ENCODE data around the gene CCDC142.

DNA sequence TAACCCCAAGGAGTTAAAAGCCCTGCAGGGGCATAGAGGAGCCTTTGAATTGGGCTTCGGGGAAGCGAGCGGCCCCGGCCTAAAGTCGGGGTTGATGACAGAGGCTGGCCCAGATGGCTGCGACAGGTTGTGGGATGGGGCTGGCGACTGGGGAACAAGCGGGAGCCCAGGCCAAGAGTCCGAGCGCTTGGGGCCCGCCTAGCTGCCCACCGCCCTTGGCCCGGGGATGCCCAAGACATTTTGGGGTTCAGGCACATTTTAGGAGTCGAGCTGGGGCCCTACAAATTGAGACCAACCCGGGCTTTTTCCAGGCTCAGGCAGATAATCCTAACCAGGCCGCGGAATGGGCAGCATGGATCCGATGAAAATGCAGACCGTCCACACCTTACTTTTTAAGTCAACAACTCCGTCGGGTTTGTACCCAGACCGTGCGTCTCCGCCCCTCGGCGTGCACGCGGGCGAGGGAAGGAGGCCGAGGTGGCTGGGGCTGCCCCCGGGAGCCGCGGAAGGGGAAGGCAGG is 41.6 kb downstream of the CCDC142 start:
- TF ChIP-seq CTCF (IDR thresholded peaks at IDR 0.05; ENCODE audit: low read length): no peak
- no peak for TF ChIP-seq EZH2phosphoT487 (IDR thresholded peaks at IDR 0.05; ENCODE audit: low read length)

All from MM.1S (cell line).